Neural progenitor cell (in vitro differentiated cells): ENCODE results near the gene HCLS1. TPM values are rescaled to one million over a fixed set of nuclear protein-coding genes. Genes with fewer than 3 reads are reported as not detected.

Experiments used
- DNase-seq: peaks from one replicate; pipeline ENCODE4 v3.0.0-alpha.2; 2016; ENCODE audit warnings: low spot score
- H2AFZ ChIP-seq: fragments of 200-600 bp; sonication (generic); replicated peaks from 2 replicates; pipeline ENCODE4 v1.6.1; 2016; ENCODE audit warnings: antibody characterized with exemption
- H3F3A ChIP-seq: fragments of 200-600 bp; sonication (generic); 2 replicates; pipeline ENCODE4 v1.6.1; 2016; ENCODE audit warnings: antibody characterized with exemption, low read depth
- H3K27ac ChIP-seq: fragments of 200-600 bp; sonication (generic); 2 replicates; pipeline ENCODE4 v1.5.1; 2016; ENCODE audit warnings: mild to moderate bottlenecking
- H3K27me3 ChIP-seq: fragments of 200-600 bp; sonication (generic); 2 replicates; pipeline ENCODE4 v1.6.1; 2016; ENCODE audit warnings: mild to moderate bottlenecking, moderate library complexity
- H3K36me3 ChIP-seq: fragments of 200-600 bp; sonication (generic); 2 replicates; pipeline ENCODE4 v1.5.1; 2016
- H3K4me1 ChIP-seq: fragments of 200-600 bp; sonication (generic); 2 replicates; pipeline ENCODE4 v1.6.1; 2016; ENCODE audit warnings: mixed run types
- H3K4me2 ChIP-seq: fragments of 200-600 bp; sonication (generic); 2 replicates; pipeline ENCODE4 v1.6.1; 2016
- H3K4me3 ChIP-seq: fragments of 200-600 bp; sonication (generic); 2 replicates; pipeline ENCODE4 v1.5.1; 2016
- H3K79me2 ChIP-seq: fragments of 200-600 bp; sonication (generic); 2 replicates; pipeline ENCODE4 v1.6.1; 2016; ENCODE audit warnings: low read depth
- H3K9ac ChIP-seq: fragments of 200-600 bp; sonication (generic); 2 replicates; pipeline ENCODE4 v1.6.1; 2016
- H3K9me3 ChIP-seq: fragments of 200-600 bp; sonication (generic); 2 replicates; pipeline ENCODE4 v1.5.1; 2016; ENCODE audit warnings: low read depth
- H4K20me1 ChIP-seq: fragments of 200-600 bp; sonication (generic); 2 replicates; pipeline ENCODE4 v1.6.1; 2016; ENCODE audit warnings: low read depth
- H3K27ac Mint-ChIP-seq: 3 replicates; pipeline ENCODE4 v1.8.0; 2021; ENCODE audit warnings: mixed read lengths
- H3K27me3 Mint-ChIP-seq: 2 replicates; pipeline ENCODE4 v1.8.0; 2022; ENCODE audit warnings: low read depth, mild to moderate bottlenecking, inconsistent platforms, moderate library complexity, mixed read lengths; ENCODE audit not compliant: insufficient read depth
- H3K36me3 Mint-ChIP-seq: 3 replicates; pipeline ENCODE4 v1.8.0; 2021; ENCODE audit warnings: mixed read lengths
- H3K4me1 Mint-ChIP-seq: 3 replicates; pipeline ENCODE4 v1.8.0; 2021; ENCODE audit warnings: mixed read lengths
- H3K4me3 Mint-ChIP-seq: 3 replicates; pipeline ENCODE4 v1.8.0; 2021; ENCODE audit warnings: mild to moderate bottlenecking, moderate library complexity, mixed read lengths
- H3K9me3 Mint-ChIP-seq: 3 replicates; pipeline ENCODE4 v1.8.0; 2020; ENCODE audit warnings: mixed read lengths
- EZH2 ChIP-seq: fragments of 200-600 bp; sonication (generic); IDR thresholded peaks from 2 replicates; pipeline ENCODE4 v1.6.1; 2017; ENCODE audit warnings: antibody characterized with exemption, mild to moderate bottlenecking, moderate library complexity
- EZH2phosphoT487 ChIP-seq: fragments of 200-600 bp; sonication (generic); IDR thresholded peaks from 2 replicates; pipeline ENCODE4 v1.6.1; 2017; ENCODE audit warnings: antibody characterized with exemption
- total RNA-seq: library from RNA; depleted of rRNA; stranded (reverse); fragments of >200 nt; gene quantifications from 2 replicates; pipeline ENCODE4 v1.2.3, GENCODE V29; 2015; ENCODE audit warnings: low replicate concordance
- TF ChIP-seq, protein P1 (sequence below): fragments of 200-600 bp; sonication (generic); IDR thresholded peaks from 2 replicates; pipeline ENCODE4 v1.5.1; 2017; ENCODE audit warnings: antibody characterized with exemption, mild to moderate bottlenecking

Gene HCLS1
- total RNA-seq, 1 donor from 2014 or later, result not detected

DNA sequence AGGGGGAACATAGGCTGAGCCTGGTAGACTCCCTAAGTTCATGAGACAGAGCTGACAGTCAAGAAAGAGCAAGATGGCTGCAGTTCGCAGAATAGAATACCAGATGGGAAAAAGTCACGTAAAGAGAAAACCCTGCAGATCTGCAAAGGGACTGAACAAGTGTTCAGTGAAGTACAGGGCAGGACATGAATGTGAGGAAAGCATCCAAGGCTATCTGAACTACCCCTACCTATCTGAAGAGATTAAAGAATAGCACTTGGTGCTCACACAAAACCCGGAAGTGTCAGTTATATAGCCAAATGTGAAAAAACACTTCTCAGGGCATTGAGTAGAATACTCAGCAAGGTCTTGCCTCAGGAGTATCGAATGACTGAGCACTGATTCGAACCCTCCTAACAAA is 44.8 kb upstream of the HCLS1 start:
- peaks cover 8% of the 10 kb centered on the region for H3K36me3 ChIP-seq
- no peak overlapping the region for H3K4me3 Mint-ChIP-seq
- no peak overlapping the region for H3K27ac Mint-ChIP-seq
- H3K27ac ChIP-seq, result no peak overlapping the region
- peaks cover 22% of the 10 kb centered on the region for H3K36me3 Mint-ChIP-seq
- no peaks in the 10 kb centered on the region for H3K4me1 Mint-ChIP-seq
- peaks cover 2% of the 10 kb centered on the region for H3K27me3 Mint-ChIP-seq
- H4K20me1 ChIP-seq, result no peaks in the 10 kb centered on the region
- no peaks in the 10 kb centered on the region for H3K79me2 ChIP-seq
- H3K4me1 ChIP-seq, result no peaks in the 10 kb centered on the region
- no peak overlapping the region for H2AFZ ChIP-seq
- no peaks in the 10 kb centered on the region for H3K9me3 ChIP-seq
- H3K27me3 ChIP-seq, result no peaks in the 10 kb centered on the region
- H3K9ac ChIP-seq, result no peak overlapping the region
- no peak overlapping the region for H3K4me3 ChIP-seq
- no peak for TF ChIP-seq EZH2phosphoT487
- TF ChIP-seq, protein P1, sequence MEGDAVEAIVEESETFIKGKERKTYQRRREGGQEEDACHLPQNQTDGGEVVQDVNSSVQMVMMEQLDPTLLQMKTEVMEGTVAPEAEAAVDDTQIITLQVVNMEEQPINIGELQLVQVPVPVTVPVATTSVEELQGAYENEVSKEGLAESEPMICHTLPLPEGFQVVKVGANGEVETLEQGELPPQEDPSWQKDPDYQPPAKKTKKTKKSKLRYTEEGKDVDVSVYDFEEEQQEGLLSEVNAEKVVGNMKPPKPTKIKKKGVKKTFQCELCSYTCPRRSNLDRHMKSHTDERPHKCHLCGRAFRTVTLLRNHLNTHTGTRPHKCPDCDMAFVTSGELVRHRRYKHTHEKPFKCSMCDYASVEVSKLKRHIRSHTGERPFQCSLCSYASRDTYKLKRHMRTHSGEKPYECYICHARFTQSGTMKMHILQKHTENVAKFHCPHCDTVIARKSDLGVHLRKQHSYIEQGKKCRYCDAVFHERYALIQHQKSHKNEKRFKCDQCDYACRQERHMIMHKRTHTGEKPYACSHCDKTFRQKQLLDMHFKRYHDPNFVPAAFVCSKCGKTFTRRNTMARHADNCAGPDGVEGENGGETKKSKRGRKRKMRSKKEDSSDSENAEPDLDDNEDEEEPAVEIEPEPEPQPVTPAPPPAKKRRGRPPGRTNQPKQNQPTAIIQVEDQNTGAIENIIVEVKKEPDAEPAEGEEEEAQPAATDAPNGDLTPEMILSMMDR, result no peak
- TF ChIP-seq EZH2, result no peak
- H3F3A ChIP-seq, result no peaks in the 10 kb centered on the region
- H3K9me3 Mint-ChIP-seq, result no peaks in the 10 kb centered on the region
- H3K4me2 ChIP-seq, result no peak overlapping the region
- no peak for DNase-seq

DNA sequence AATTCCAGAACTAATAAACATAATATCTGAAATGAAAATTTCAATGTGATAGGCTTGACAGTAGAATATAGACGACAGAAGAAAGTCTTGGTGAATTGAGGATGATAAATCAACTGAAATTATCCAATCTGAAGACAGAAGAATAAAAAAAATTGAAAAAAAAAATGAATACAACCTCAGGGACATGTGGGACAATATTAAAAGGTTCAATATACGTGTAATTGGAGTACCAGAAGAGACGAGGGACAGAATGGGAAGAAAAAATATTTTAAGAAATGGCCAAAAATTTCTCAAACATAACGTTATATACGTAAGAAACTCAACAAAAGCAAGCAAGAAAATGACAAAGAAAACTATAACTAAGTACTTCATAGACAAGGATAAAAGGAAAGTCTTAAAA is 43.3 kb upstream of the HCLS1 start:
- Histone ChIP-seq H3K27me3 (no peaks in the 10 kb centered on the region), H3K9me3 (no peaks in the 10 kb centered on the region), H3K36me3 (peaks cover 8% of the 10 kb centered on the region), H3K4me1 (no peaks in the 10 kb centered on the region), H4K20me1 (no peaks in the 10 kb centered on the region), H3K27ac (no peak overlapping the region), H2AFZ (no peak overlapping the region), H3F3A (no peaks in the 10 kb centered on the region), H3K9ac (no peak overlapping the region), H3K4me2 (no peak overlapping the region), H3K79me2 (no peaks in the 10 kb centered on the region), H3K4me3 (no peak overlapping the region)
- Mint-ChIP-seq H3K27ac (no peak overlapping the region), H3K9me3 (no peaks in the 10 kb centered on the region), H3K27me3 (peaks cover 2% of the 10 kb centered on the region), H3K36me3 (peaks cover 18% of the 10 kb centered on the region), H3K4me1 (no peaks in the 10 kb centered on the region), H3K4me3 (no peak overlapping the region)
- TF ChIP-seq, protein P1, result no peak
- TF ChIP-seq EZH2phosphoT487, result no peak
- no peak for TF ChIP-seq EZH2
- no peak for DNase-seq

DNA sequence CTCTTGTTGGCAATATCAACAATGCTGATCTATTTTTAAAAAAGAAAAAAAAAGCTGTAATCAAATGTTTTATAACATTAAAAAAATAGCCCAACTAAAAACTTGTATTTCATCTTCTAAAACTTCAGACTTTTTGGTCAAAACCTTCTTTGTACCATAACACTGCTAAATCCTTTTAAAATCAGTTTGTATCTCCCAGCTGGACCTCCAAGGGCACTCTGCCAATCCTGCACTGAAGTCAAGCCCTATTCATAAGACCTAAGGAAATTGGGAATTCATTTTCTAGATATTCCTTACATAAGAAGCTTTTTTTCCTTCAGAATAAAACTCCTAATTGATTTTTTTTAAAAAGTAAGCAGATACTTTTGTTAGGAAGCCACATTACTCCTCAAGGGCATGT is 38.2 kb upstream of the HCLS1 start:
- H3K4me1 Mint-ChIP-seq, result no peaks in the 10 kb centered on the region

More for the DNA sequence above, 38.2 kb upstream of the HCLS1 start:
- Histone ChIP-seq H3K4me3 (no peak overlapping the region), H3F3A (no peaks in the 10 kb centered on the region), H3K36me3 (peaks cover 6% of the 10 kb centered on the region), H3K9me3 (no peaks in the 10 kb centered on the region), H3K79me2 (no peaks in the 10 kb centered on the region), H4K20me1 (no peaks in the 10 kb centered on the region), H3K27me3 (no peaks in the 10 kb centered on the region), H3K4me1 (no peaks in the 10 kb centered on the region), H3K9ac (no peak overlapping the region), H3K4me2 (no peak overlapping the region), H3K27ac (no peak overlapping the region), H2AFZ (no peak overlapping the region)
- no peak for DNase-seq
- Mint-ChIP-seq H3K27me3 (no peaks in the 10 kb centered on the region), H3K4me3 (no peak overlapping the region), H3K36me3 (peaks cover 23% of the 10 kb centered on the region), H3K9me3 (no peaks in the 10 kb centered on the region), H3K27ac (no peak overlapping the region)
- TF ChIP-seq EZH2phosphoT487 (no peak), EZH2 (no peak)
- TF ChIP-seq, protein P1, result no peak
